ENCODE measurements around the gene CNIH3.

Gene CNIH3

DNA sequence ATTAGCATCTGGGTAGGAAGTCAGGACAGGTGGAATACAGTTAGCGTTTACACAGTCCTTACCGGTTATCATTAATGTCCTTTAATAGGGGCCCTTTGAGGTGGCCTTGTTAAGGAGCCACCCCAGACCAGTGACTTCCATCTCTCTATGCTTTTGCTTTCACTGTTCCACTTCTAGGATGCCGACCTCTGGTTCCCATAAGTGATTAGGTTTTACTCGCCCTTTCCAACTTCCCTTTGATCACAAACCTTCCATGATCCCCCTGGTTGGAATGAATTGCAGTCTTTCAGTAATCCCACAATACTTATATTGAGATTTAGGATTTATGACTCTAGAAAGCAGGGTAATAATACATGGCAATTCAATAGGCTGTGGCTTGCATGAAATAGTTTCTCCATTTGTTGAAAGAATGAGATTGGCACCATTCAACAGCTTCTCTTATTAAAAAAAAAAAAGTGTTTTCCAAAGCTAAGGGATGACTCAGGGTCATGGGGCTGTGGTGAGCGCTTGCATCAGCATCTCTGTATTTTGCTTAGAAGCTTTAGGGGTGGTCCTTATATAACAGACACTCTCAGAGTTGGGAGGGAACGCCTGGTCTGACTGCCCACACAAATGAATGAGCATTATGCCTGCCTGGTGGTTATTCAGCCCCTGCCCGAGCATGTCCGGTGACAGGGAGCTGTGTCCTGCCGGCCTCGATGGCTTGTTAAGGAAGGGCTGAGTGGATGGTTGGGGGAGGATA, 110.5 kb downstream of the CNIH3 start:
- no peak for DNase-seq

DNA sequence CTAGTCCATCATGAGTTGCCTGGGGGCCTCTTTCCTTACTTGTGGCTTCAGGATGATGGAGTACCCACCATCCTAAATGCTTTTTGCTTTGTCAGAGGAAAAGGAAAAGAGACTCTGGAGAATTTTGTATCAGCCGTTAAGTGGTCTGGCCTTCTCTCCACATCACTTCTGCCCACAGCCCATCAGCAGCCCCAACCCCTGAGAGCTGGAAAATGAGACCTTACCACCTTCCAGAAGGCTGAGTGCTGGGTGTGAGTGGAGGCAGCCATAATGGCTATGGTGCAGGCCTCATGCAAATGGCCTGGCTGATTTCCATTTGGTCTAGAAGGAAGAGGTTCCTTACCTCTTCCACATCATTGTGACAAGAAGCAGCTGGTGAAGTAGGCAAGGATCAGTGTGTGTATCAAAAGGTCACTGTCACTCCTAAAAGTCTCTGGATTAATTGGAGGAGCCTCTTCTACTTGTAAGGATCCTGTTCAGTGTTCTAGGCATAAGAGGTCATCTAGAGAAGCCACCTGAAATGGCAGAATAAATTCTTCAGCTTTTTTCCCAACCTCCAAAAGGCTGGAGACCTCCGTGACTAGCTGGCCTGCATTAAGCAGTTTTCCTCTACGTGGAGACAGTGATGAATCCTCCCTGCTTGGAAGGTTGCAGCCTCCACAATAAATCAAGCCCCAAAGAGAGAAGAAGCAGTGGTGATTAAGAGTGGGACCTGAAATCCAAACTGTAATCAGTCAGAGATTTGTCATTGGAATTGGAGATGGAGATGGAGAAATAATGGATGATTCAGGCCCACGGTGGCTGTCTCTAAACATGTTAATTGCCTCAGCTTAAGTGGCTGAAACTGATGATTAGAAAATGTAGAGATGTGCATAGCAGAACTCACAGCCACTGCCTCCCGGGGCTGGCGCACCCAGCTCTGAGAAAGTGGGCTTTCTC, 111.5 kb downstream of the CNIH3 start:
- no peak for DNase-seq

DNA sequence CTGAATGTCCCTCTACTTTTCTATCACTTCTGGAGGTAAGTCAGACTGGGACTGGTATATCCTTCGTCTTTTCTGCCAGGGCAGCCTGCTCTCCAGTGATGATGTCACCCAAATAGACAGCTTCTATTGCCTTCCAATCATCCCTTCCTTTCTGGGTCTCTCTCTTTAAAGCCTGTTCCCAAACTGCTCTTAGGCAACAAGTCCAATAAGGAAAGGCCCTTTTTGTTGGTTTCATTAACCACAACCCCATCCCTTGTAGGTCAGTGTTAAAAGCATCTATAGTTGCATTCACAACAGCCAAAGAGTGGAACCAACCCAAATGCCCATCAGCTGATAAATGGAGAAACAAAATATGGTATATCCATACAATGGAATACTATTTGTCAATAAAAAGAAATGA, 114.4 kb downstream of the CNIH3 start:
- no peak for DNase-seq

DNA sequence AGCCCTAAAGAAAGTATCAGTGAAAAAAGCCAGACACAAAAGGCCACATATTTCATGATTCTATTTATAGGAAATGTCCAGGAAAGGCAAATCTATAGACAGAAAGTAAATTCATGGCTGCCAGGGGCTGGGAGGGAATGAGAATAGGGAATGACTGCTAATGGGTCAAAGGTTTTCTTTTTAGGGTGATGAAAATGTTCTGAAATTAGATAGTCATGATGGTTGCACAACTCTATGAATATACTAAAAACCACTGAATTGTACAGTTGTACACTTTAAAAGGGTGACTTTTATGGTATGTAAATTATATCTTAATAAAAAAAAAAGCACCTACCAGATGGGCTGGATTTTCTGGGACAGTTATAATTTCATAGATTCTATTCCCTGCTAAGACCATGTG, 114.8 kb downstream of the CNIH3 start:
- DNase-seq: no peak

DNA sequence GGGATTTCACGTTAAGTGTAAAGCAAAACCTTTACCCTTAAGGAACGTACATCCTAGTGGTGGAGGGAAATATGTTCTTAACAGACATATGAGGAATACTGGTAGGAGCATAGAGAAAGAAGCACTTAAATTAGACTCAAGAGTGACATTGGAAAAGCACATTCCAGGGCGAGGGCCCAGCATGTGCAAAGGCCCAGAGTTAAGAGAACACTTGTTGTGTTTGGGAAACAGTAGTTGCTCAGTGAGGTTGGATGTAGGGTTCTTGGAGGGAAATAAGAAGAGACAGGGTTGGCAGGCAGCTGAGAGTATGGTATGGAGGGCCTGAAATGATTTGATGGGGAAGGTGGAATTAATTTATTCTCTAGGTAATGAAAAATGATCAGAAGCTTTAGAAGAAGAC, 115.5 kb downstream of the CNIH3 start:
- DNase-seq: no peak

DNA sequence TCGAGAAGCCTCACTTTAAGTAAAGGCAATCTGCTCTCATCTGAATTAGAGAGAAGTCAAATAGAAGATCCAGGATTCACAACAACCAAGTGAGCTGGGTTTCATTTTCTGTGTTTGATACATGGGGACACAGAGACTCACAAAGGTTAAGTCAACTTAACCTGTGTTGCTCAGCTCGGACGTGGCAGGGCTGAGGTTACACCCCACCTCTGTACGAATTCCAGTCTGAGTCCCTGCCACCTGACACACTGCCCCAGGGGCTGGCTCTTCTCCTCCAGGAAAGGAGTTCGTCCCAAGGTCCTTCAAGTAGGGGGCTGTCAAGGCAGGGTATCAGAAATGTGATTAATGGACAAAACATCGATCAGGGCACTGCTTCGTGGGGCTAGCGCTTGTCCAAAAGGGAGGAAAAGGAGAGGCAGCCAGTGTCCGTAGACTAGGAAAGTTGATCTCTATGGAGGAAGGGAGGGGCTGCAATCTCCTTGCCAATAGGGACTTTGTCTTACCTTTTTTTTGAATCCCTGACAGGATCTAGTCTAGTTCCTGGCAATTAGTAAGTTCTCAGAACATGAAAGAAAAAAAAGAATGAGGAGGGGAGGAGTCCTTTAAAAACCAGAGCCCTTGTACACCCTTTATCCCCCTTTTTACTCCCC, 116.4 kb downstream of the CNIH3 start:
- DNase-seq: no peak

DNA sequence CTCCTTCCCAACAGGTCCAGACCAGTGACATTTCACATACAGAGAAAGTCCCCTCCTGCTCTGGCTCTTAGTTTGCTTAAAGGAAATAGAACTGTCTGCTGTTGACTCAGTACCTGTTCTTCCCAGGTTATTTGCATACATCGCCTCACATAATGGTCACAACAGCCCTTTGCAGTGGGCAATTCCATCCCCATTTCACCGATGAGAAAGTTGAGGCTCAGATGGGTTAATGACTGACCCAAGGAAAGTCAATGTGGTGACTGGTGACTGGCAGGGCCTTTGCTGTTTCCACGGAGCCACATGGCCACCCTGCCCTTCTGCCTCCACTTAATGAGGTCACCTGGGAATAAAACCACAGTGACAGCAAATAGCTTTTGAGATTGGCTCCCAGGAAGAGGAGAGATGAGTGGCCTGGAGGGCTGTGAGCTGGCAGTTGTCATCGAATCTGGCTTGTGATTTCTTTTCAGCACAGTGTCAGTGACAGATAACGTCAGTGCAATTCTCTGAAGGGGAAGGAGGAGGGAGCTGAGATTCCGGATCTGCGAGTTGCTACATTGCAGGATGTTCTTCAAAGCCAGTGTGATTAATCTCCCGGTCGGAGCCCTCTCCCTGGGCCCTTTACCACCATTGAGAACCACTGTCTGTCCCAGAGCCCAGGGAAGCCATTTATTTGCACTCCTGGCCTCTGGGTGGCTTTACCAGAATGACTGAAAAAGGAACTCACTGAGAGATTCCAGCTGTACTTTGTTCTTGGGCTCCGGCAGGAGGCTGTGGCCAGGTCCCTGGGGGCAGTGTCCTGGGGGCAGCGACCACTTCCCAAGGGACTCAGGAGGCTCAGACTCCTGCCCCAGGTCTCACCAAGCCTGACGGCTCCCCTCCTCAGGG, 117.2 kb downstream of the CNIH3 start:
- peak; percentile 37 for DNase-seq

DNA sequence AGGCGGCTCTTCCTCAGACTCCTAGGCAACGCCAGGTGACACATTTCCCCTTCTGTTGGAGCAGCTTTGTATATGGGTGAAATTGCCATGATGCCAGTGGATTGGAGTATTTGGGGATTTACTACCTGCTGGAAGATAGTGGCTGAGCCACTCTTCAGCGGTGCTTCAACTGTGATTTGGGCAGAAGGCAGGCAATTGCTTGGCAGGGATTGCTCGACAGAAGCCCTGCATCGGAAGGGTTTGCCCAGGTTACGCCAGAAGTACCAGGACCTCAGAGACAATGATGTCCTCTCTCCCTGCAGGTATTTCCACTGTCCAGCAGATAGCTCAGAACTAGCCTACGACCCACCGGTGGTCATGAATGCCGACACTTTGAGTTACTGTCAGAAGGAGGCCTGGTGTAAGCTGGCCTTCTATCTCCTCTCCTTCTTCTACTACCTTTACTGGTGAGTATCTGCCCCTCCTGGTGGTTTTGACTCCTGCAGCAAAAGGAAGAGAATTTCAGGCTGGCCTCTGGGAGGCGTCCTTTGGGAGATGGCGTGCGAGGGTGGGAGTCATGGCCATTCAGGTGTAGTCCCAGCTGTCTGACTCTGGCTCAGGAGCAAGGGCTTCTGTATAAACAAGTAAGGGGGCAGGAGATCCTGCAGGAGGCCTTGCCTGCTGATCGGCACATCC, 118.3 kb downstream of the CNIH3 start:
- DNase-seq: no peak

DNA sequence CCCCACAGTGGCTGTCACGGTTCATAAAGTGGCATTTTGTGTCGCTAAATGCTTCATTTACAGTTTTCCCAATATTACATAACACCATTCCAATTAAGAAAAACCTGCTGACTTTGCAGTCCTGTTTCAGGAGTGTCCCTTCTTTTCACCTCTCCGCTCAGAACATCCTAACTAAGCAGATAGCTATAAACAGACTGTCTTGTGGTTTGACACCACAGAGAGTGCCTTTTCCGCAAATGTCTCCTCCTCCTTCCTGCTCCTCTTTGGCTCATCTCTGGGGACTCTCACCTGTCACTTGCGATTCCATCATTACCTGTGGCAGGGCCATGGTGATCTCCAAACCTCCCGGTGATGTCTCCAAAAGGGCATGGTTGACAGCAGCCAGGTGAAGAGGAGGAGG, 119.0 kb downstream of the CNIH3 start:
- no peak for DNase-seq

DNA sequence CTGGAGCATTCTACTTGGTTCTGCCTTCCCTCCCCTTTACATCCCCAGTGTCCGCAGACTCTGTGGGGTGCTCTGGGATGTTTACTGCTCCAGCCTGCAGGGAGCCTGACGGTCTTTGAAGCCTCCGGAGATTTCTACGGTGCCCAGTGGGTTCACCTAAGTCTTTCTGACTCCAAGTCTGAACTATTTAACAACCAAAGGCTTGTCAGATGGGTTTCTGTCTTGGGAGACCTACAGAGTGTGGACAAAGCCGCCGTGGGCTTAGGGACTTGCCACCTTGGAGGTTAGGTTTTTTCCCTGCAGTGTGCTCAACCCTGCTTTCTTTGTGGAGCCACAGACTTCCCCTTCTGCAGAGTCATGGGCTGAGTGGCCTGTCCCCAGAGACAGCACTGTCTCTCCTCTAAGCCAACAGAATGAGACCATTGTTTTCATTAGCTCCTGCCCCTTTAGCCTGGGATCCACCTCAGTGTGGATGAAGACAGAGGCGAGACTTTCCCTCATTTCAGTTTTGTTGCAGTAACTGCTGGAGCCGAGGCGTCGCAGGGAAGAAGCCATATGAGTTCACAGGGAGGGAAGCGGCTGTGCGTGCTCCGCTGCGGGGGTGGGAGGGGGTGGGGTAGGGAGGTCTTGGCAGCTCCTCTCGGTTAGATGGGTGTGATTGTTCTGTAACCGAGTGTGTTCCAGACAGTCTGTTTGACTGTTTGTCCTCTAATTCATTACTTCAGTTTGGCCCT, 120.7 kb downstream of the CNIH3 start:
- DNase-seq: no peak

DNA sequence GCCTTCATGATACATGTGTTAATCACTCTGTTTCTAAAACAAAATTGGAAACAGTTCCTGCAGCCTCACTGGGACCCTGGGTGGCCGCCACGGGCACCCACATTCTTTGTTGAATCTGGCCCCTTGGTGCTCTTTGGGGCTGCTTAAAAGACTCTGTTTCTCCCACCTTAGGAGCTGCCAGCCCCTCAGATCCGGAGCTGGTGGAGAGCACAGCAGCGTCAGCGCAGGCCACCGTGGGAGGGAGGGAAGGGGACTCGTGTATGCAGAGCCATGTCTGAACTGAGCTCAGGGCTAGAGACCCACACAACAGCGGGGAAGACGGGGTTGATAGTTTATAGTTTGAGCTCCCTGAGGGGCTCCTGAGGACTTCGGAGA, 121.2 kb downstream of the CNIH3 start:
- no peak for DNase-seq

DNA sequence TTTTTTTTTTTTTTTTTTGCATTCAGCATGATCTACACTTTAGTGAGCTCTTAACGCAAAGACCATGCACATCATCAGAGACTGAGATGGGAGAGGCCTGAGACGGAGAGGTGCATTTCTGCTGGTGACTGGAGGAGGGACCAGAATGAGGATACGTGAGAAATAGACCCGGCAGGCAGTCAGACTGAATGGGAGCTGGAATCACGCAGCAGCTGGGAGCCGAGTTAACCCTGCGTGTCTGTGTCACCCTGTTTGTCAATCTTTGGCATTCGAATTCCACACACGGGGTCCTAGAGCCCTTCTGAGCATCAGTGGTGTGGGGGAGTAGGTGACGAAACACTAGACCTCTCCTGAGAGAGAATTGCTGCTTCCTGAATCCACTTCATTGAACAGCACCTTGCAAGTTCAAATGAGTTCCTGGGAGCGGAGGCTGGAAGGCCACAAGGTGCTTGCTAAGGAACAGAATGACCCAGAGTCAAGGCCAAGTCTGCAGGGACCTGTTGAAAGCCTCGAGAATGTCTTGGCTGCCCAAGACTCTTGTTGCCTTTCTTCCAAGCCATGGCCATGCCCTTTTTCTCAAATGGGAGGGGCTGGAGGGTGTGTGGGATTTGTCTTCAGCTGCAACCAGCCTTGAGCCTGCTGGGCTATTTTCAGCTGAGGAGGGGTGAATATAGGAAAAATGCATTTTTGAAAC, 123.3 kb downstream of the CNIH3 start:
- DNase-seq: no peak

DNA sequence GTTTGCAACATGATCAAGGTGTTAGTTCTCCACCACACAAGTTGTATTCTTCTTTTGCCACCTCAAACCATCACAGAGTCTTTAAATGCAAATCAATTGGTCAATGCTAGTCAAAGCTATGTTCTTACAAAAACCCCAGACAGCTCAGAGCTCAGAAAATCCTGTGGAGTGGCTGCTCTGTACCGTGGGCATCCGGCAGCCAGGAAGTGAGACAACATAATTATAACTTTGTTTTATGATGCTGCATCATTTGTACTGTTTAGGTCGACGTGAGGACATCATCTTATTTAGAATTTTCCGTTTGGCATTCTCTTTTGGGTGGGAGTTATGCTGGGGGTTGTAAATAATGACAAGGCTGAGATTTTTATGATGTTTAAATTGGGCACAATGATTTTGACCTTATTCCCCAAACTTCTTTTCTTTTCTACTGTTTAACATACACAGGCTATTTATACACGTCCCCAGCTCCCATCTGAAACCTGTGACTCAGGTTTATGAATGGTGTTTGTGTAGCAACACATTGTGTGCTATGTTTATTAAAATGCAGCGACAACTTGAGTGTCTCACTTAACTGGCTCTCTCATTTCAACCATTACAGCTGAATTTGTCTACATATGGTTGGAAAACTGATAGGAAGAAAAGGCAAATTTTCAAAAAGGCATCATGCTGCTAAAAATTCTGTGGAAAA, 124.0 kb downstream of the CNIH3 start:
- no peak for DNase-seq

DNA sequence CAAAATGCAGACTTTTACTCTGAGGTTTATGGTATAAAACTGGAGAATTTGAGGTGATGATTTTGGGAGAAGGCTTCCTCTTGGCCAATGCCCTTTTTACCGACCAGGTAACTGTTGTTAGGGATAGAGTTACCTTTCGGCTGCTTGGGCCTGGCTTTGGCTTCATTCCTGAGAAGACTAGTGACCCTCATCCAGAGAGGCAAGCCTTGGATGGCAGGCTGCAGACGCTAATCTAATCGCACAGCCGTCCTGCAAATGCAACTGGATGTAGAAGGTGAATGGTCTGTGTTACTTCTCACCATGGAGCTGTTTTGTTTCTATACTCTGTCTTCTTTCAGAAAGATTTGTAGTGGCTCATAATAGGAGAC, 124.6 kb downstream of the CNIH3 start:
- DNase-seq: no peak

DNA sequence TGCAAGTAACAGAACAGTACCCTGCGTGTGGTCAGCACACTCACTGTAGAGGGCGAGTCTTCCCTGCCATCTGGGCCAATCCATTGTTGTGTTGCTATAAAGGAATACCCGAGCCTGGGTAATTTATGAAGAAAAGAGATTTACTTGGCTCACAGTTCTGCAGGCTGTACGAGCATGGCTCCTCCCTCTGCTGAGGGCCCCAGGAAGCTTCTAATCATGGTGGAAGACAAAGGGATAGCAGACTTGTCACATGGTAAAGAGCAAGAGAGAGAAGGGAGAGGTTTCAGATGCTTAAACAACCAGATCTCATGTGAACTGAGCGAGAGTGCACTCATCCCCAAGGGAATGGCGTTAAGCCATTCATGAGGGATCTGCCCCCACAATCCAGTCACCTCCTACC, 126.2 kb downstream of the CNIH3 start:
- no peak for DNase-seq

DNA sequence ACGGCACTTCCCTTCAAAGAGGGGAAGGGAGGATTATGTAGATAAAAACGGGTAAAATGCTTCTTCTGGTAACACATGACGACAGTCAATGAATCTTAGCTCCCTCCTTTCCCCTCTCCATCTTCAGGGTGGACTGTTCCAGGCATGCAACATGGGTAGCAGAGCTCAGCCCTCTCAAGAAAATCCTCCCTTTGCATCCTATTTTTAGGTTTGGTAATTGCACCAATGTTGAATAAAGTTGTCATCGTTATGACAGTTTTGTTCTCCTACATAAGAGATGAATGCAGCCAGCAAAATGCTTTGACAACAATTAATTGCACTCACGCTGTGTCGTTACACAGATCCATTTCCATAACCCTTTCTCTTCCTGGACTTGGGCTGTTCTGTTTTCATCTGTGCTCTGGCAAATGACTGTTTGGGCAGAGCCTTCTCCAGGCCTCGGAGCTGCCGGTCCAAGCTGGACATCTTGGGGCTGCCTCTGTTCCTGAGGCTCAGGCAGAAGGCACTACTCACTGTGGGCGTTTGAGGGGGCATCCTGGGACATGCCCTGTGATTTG, 127.6 kb downstream of the CNIH3 start:
- no peak for DNase-seq

DNA sequence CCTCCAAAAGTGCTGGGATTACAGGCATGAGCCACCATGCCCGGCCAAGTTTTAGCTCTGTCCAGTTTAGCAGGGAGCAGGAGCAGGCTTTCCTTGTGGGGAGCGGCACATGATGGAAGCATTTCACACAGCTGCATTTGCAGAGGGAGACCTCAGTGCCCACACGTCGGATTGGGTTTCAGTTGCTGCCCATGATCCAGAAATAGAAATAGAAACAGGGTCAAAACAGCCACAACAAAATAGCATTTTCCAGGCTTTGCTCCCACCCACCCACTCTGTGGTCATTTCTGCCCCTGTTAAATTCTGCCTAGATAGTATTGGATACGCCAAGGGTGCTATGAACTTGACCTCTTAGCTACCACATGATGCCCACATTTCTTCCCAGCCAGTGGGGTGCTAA, 128.4 kb downstream of the CNIH3 start:
- DNase-seq: no peak

DNA sequence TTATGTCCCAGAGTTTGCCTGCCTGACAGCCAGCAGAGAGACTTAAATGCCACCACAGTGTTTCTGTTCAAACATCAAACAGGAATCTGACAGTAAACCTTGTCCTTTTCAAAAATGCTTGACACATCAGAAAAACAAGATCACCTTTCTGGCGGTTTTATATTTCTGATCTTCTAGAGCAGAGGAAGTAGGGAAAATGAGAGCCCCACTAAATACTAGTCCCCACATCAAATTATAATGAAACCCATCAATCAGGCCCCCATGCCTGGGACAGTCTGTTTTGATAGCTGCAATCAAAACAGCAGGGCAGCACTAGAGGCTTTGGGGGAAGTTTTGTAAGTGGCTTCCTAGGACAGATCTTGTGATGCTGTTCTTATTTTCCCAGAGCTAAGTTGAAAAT, 129.3 kb downstream of the CNIH3 start:
- DNase-seq: no peak

DNA sequence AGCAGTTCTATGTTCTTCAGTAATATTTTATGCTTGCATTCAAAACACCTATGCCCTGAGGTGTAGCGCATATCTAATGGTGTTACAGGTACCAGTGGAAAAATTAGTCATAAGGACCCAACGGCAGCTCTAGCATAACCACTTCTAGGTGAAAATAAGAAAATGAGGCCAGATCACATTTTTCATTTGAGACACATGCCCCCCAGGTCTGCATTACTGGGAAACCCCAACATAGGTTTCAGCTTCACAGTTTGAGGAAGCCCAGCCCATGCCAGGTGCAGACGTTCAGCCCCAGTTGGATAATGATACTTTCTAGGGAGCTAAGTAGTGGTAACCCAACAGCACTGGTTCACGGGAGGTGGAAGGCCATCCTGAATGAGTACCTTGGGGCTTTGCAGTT, 129.8 kb downstream of the CNIH3 start:
- DNase-seq: no peak

DNA sequence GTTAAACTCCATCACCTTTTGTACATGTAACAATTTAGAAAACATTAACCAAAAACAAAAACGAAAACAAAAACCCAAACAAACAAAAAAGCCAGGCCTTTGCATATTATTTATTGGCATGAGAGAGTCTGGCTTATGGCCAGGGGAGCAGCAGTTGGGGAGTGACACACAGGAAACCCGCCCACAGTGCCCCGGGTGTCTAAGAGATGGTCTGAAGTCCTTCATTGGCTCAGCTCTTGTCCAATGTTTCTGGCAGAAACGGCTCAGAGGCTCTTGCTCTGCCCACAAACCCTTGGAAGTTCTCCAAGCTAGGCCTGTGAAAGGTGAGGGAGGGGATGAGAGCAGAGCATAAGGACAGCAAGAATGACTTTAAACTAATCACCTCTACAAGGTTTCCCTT, 131.5 kb downstream of the CNIH3 start:
- no peak for DNase-seq
